GM21528 (cell line): ENCODE results near the gene MT1HL1.
"Not testable (repeated sequence)": the region's sequence is repeated elsewhere in the genome, so short reads cannot be mapped to it uniquely, and the experiment has no call there.

Experiments
- ATAC-seq: cut with Tn5 transposase; IDR thresholded peaks from one replicate; pipeline ENCODE4 v1.9.1; 2021; ENCODE audit warnings: mild to moderate bottlenecking, moderate library complexity; ENCODE audit not compliant: unreplicated experiment, low FRiP score

MT1HL1 gene

GRCh38 chr1:236979149-236979900, 24.9 kb downstream of the MT1HL1 start:
- no peak for ATAC-seq

DNA sequence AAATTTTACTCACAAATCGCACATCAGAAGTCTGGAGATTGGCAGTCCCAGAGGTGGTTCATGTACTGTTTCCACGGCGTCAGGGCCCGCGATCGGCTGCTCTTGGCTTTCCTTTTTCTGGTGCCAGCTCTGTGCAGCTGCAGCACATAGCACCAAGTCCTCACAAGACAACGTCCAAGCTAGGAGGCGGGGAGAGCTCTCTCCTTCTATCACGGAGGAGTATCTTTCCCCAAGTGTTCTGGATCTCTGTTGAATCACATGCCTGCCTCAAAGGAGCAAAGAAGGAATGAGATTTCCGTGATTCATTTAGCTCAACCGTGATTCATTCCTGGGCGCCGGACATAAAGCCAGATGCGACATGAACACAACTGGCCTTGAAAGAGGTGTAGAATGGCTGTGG, 25.5 kb downstream of the MT1HL1 start:
- no peak for ATAC-seq

DNA sequence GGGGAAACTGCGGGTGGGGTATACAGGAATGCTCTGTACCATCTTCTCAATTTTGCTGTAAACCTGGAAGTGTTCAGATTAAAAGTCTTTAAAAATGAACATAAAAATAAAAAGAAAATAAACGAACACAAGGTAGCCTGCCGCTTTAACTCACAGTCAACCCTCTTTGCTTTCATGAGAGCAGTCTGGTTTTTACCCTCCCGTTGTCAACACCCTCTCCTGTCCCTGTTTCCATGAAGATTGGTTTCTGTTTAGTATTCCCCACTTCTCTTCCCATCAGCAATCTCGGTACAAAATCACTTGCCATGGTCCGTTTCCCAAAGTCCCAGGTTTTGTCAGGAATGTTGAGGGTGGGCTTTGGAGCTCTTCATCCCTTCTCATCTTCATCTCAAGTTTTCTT, 28.8 kb downstream of the MT1HL1 start:
- ATAC-seq: no peak

DNA sequence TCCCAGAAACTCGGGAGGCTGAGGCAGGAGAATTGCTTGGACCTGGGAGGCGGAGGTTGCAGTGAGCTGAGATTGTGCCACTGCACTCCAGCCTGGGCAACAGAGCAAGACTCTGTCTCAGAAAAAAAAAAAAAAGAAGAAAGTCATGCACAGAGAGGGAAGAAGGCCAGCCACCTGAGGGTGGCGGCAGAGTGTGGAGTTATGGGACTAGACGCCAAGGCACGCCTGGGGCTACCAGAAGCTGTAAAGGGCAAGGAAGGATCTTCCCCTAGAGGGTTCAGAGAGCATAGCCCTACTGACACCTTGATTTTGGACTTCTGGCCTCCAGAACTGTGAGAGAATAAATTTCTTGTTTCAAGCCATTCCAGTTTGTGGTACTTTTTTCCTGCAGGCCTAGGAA, 30.2 kb downstream of the MT1HL1 start:
- not testable (repeated sequence) for ATAC-seq

GRCh38 chr1:236966636-236967035, 37.6 kb downstream of the MT1HL1 start:
- ATAC-seq: no peak

DNA sequence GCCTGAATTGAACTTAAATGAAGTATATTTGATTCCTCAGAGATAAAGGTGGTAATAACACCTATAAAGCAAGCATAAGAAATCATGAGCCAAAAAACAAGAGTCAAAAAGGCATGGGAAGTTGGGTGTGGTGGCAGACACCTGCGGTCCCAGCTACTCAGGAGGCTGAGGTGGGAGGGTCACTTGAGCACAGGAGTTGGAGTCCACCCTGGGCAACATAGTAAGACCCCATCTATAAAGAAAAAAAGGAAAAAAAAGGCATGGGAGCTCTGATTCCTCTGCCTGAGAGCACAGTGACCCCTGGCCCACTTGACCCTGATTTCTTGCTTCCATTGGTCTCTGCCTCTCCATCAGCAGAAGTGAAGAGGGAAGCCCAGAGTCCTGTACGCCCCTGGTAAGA, 40.3 kb downstream of the MT1HL1 start:
- ATAC-seq: no peak

- no peak for ATAC-seq
Measured at GRCh38 chr1:236959112-236959511, 45.1 kb downstream of the MT1HL1 start.

- ATAC-seq: no peak
Measured at GRCh38 chr1:236957235-236957634, 47.0 kb downstream of the MT1HL1 start.
